Colon (tissue), 2 donors: ENCODE measurements around the gene TTC28.

ENCODE experiments used
- FAIRE-seq: peaks from 2 replicates; lab custom pipeline; 2012; peaks lifted over from hg19 to GRCh38; lab: Jason Lieb, UNC
- donor health status: control.
- donor health status: control.

TTC28 gene

DNA sequence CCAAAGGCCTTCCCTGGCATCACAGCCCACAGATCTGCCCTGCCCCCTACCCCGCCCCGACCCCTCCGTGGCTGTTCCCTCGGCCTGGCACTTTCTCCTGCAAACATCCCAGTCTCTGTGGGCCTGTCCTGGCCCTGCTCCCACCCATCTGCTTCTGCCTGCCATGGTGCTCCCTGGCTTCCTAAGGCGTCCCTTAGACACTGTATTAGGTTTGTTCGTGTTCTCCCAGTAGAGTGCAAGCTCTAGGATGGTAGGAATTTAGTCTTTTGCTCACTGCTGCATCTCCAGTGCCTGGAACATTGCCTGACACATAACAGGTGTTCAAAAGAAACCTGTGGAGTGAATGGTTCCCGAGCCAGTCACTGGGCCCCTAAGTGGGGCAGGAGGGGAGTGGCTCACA lies 690.9 kb downstream of the TTC28 start:
- FAIRE-seq, result no peak

GRCh38 chr22:27987557-27987956 lies 692.1 kb downstream of the TTC28 start:
- FAIRE-seq, result no peak

DNA sequence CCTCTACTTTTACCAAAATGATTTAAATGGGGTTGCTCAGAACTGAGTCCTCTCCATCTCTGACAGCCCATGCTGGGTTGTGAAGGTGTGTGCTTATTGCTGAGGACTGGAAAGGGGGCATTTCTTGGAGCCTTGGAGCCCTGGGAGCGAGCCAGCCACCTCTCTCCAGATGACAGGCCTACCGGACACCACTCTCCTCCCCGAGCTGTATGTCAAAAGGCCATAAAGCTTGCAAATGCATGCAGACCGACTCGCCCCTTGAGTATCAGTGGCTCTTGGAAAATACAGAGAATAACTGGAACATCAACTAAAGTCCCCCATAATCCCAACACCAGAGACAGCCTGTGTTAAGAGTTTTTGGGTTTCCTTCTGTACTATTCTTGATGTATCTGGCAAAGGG lies 692.7 kb downstream of the TTC28 start:
- no peak for FAIRE-seq

- FAIRE-seq, result no peak
Observed at GRCh38 chr22:27986459-27986858, 693.2 kb downstream of the TTC28 start.

DNA sequence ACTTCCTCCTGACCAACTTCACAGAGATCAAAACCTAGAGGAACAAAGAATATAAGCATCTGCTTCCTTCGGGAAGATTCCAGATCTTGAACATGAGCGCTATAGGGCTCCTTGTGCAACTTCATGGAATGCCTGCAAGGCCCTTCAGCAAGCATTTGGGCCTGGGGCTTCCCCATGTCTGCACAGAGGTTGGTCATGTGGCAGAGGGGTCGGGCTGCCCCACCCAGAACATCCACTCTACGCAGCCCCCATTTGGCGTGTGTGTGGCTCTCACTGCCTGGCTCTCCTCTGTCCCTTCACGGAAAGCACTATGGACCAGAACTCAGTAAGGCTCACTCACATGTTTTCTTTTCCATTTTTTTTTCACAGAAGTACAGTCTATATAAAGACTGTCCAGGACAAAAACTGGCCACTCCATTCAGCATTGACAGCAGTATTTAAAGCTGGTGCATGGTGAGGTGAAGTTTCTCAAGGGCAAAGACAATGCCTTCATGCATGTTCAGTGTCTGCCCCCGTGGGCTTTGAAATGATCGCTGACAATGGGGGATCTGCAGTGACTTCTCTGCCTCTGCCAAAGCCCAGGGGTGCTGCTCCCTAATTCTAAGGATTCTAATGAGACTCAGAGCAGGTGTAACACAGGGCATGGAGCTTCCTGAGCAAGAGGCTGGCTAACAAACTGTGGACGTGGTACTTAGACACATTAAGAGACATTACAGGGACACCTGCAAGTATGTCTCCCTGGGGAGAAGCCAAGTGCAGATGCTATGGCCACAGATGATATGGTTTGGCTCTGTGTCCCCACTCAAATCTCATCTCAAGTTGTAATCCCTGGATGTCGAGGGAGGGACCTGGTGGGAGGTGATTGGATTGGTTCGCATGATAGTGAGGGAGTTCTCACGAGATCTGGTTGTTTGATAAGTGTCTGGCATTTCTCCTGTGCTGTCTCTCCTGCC lies 694.0 kb downstream of the TTC28 start:
- no peak for FAIRE-seq

- no peak for FAIRE-seq
Observed at GRCh38 chr22:27984723-27985122, 694.9 kb downstream of the TTC28 start.

GRCh38 chr22:27984001-27984695 lies 695.5 kb downstream of the TTC28 start:
- no peak for FAIRE-seq

GRCh38 chr22:27983361-27983791 lies 696.3 kb downstream of the TTC28 start:
- no peak for FAIRE-seq

DNA sequence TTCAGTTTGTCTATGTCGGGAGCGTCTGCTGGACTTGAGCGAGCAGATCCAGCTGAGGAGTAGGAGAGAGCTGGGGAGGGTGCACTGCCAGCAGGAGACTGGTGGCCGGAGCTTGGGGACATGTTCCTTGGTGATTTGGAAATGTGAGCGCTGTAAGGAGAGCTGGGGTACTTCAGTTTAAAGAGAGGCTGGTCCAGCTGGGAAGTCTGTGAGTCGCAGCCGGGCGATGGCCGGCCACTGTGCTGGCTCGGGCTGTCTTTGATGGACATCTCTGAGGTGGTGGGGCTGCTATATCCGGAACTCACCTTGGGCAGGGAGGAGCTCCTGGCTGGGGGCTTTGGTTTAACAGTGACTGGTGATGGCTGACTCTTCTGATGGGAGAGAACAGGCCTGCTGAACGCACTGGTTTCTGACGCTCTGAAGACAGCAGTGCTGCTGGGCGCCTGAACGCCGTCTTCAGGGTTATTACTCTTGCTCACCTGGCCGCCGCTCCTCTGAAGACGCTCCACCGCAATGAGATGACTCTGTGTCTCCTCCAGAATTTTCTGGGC lies 696.9 kb downstream of the TTC28 start:
- FAIRE-seq, result no peak

DNA sequence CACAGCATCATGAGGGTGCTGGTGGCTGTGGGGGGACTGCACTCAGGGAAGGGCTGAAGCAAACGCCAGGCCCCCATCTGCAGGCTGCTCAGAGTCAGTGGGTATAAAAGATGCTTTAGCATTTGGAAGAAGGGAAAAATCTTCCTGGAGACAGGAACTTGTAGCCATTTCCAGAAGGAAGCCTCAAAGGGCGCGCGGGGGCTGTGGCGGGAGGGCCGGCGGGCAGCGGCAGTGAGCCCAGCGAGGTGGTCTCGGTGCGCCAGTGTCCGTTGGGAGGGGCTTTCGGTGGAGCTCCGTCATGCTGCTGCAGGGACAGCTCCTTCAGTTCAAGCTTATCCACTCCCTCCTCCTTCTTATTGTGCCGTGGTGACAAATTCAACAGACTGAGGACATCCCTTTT lies 697.5 kb downstream of the TTC28 start:
- FAIRE-seq, result no peak

DNA sequence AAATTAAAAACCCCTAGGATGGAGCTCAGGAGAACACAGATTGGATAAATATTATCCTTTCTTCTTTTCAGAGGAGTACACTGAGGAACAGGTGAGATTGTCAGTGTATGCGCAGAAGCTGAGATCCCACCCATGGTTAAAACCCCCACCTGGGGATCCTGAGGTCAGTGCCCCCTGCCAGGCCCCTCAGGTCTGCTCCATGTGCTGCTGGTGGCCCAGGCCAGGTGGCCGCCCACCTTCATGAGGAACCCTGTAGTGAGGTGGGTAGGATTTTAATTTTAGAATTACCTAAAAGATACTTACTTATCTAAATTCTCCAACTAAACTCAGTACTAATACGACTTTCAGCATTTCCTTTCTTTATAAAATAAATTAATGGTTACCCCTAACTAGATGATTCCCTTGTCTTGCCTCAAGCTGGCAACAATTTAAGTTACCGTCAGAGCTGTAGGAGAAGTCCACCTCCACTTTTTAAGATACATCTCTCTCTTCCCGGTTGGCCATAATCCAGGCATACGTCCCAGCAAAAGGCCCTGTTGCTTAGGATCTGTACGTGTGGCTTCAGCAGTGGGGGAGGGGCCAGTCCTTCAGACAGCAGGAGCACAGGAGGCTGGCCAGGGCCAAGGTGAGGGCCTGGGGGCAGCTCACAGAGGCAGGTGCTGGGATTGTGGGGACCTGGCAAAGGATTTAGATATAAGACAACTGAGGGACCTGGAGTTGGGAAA lies 699.1 kb downstream of the TTC28 start:
- FAIRE-seq, result no peak

GRCh38 chr22:27978802-27979201 lies 700.8 kb downstream of the TTC28 start:
- no peak for FAIRE-seq

DNA sequence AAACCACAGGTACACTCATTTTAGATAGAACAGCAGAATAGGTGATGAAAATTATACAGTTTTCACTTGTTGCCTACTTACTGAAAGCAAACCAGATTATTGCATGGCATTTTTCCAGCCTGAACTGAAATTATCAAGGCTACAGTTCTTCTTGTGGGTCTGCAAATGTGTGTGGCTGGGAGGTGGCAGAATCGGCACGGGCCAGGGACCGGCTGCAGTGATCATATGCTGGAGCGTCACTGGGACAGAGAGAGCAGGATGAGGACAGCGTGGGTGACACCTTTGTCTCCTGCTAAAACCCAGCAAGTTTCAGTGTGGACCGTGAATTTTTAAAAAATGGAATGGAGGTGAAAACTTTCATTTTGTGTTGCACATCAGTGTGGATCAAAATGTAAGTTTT lies 701.3 kb downstream of the TTC28 start:
- FAIRE-seq, result no peak

GRCh38 chr22:27976586-27976985 lies 703.1 kb downstream of the TTC28 start:
- FAIRE-seq, result no peak

- FAIRE-seq, result no peak
Observed at GRCh38 chr22:27975381-27976013, 704.1 kb downstream of the TTC28 start.

GRCh38 chr22:27973846-27974245 lies 705.8 kb downstream of the TTC28 start:
- FAIRE-seq, result no peak

DNA sequence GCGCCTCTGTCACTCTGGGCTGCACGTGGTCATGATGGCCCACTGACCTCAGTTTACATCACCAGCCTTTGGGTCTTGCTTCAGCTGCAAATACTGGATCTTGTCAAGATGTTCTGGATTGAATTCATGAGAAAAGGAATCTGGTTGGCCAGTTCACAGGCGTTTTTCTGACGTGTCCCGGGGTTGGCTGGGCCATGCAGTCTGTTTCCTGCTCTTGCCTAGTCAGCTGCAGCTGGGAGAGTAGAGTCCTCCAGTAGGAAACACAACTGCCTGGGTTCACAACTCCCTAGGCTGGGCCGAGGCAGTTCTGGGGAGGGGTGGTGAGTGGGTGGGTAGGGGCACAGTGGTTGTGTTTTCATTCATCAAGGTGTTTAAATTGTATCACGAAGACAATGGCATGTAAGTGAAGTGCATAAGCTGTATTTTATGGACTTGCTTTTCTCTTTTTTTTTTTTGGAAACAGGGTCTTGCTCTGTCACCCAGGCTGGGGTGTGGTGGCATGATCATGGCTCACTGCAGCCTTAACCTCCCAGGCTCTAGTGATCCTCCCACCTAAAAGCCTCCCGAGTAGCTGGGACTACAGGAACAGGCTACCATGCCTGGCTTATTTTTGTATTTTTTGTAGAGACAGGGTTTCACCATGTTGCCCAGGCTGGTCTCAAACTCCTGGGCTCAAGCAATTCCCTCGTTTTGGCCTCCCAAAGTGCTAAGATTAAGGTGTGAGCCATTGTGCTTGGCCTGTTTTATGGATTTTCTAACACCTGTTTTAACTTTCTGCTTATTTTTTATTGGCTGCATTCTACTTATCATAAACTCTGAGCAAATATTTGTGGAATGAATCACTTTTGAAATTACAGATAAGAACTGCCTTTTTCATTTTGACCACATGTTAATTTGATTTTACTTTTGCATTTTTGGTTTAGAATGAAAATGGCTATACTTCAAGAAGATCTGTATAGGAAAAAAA lies 706.6 kb downstream of the TTC28 start:
- FAIRE-seq, result no peak

DNA sequence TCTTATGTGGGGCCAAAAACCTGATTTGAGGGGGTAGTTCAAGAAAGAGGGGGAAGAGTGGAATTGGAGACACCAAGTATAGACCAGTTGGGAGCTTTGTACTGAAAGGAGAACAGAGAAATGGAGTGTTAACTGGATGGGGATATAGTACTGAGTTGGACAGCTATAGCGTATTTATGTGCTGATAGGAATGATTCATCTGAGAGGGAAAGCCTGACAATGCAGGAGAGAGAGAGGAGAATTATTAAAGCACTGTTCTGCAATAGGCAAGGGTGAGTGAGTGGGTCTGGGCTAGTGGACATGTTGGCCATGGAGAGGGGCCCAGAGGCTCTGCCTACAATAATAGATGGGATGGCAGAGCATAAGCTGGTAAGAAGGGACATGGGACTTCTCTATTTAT lies 707.7 kb downstream of the TTC28 start:
- FAIRE-seq, result no peak

- FAIRE-seq, result peak; percentile 60
Observed at GRCh38 chr22:27970596-27971220, 708.9 kb downstream of the TTC28 start.
